PC-3 (cell line): ENCODE data around the gene GPR152.

Source experiments
- EZH2 ChIP-seq: fragments of 300-600 bp; sonication (generic); IDR thresholded peaks from one replicate; pipeline ENCODE4 v1.6.1; 2017; ENCODE audit warnings: antibody characterized with exemption, mild to moderate bottlenecking, low read length; ENCODE audit not compliant: unreplicated experiment
- EZH2phosphoT487 ChIP-seq: fragments of 300-600 bp; sonication (generic); IDR thresholded peaks from 2 replicates; pipeline ENCODE4 v1.6.1; 2018; ENCODE audit warnings: mild to moderate bottlenecking, antibody characterized with exemption, low read length, borderline replicate concordance
- TF ChIP-seq, protein P1 (sequence below): fragments of 300-600 bp; sonication (generic); conservative IDR thresholded peaks from 2 replicates; pipeline ENCODE4 v1.5.1; 2017; ENCODE audit warnings: antibody characterized with exemption, low read depth, mild to moderate bottlenecking, low read length

DNA sequence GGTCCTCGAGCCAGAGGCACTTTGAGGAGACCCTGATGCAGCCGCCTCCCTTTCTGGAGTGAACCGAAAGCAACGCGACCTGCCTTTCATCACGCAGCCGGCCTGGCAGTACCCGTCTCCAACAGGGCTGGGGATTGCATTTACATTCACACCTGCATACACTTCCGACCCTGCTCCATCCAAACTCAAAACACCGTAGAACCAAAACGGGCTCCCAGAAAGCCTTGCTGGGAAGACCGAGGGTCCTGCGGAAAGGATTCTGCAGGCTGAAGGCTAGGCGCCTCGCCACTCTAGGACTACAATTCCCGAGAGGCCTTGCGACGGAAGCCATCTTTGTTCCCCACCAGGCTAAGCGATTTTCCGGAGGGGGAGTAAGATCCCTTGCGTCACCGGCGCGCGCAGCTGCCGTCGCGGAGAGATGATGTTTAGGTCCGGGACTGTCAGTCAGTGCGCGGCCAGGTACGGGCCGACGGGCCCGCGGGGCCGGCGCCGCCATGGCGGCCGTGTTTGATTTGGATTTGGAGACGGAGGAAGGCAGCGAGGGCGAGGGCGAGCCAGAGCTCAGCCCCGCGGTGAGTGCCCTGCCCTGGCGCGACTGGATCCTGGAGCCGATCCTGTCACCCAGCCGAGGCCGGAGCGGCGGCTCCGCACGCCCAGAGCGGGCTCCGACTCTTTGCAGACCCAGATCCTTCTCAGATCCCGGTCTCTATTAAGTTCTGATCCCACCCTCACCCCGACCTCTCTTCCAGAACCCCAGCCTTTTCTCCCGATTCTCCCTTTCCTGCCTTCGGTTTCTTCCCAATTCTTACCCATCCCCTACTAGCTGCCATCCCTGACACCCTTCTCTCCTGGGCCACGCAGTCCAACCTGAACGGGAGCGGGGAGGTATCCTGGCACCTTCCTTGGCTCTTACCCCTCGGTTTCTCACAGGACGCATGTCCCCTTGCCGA lies 24.2 kb downstream of the GPR152 start, which contains the start of gene RPS6KB2:
- TF ChIP-seq EZH2 (no peak), EZH2phosphoT487 (no peak)
- TF ChIP-seq, protein P1, sequence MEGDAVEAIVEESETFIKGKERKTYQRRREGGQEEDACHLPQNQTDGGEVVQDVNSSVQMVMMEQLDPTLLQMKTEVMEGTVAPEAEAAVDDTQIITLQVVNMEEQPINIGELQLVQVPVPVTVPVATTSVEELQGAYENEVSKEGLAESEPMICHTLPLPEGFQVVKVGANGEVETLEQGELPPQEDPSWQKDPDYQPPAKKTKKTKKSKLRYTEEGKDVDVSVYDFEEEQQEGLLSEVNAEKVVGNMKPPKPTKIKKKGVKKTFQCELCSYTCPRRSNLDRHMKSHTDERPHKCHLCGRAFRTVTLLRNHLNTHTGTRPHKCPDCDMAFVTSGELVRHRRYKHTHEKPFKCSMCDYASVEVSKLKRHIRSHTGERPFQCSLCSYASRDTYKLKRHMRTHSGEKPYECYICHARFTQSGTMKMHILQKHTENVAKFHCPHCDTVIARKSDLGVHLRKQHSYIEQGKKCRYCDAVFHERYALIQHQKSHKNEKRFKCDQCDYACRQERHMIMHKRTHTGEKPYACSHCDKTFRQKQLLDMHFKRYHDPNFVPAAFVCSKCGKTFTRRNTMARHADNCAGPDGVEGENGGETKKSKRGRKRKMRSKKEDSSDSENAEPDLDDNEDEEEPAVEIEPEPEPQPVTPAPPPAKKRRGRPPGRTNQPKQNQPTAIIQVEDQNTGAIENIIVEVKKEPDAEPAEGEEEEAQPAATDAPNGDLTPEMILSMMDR, result no peak
